GM18517 (cell line): ENCODE measurements around the gene CTNND2.
"Not testable (repeated sequence)": the region's sequence is repeated elsewhere in the genome, so short reads cannot be mapped to it uniquely, and the experiment has no call there.

Experiments
- ATAC-seq: cut with Tn5 transposase; IDR thresholded peaks from one replicate; pipeline ENCODE4 v1.9.1; 2021; ENCODE audit warnings: mild to moderate bottlenecking, moderate library complexity; ENCODE audit not compliant: unreplicated experiment

CTNND2 gene

GRCh38 chr5:11869203-11869602 is 35.0 kb downstream of the CTNND2 start:
- ATAC-seq, result no peak

DNA sequence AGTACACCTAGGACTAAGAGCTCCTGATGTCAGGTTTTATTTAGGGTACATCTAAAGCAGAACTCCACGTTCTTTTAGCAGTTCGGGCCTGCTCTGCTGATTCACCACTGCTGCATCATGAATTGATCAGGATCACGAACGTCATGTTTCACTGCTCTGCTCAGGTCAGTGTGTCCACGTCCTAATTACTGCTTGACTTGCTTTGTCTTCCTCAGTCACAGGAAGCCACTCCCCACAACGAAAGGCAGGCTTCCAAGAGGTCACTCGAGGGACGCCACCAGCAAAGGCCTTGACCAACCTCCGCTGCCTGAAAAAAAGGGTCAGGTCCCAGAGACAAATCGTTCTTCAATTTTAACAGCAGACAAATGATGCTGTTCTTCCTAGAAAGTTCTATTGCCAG is 40.3 kb downstream of the CTNND2 start:
- ATAC-seq, result no peak

DNA sequence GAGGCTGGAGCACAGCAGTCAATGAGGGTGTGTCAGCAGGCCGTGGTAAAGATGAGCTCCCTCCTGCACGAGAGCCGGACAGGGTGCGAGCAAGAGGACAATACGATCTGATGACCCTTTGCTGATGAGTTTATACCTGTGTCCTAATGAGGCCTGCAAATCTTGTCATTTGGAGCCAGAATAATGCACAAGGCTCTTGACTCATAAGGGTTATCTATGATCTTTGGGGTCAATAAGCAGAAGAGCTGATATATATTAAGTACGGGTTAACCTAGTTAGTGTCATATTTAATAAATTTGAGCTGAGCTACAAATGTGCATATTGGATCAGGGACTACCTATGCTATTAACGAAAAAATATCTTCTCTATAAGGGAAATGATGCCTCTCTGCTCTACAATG is 46.9 kb downstream of the CTNND2 start:
- no peak for ATAC-seq

DNA sequence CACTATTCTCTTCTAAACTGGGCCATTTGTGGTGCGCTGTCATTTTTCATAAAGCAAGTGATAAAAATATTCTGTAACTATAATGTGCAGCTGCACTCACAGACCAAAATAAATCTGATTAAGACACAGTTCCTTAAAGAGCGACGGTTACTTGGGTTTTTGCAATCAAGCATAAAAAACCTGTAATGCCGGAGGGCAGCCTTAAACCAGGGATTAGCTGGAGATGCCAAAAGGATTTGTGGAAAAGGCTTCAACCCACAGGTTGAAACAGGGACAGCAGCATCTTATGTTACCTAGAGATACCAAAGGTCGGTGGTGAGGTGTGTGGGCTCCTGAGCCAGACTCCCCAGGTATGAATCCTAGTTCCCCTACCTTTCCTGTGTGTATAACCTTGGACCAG is 49.3 kb downstream of the CTNND2 start:
- ATAC-seq, result no peak

- ATAC-seq, result no peak
These were observed 50.5 kb downstream of the CTNND2 start for GRCh38 chr5:11853796-11854195.

DNA sequence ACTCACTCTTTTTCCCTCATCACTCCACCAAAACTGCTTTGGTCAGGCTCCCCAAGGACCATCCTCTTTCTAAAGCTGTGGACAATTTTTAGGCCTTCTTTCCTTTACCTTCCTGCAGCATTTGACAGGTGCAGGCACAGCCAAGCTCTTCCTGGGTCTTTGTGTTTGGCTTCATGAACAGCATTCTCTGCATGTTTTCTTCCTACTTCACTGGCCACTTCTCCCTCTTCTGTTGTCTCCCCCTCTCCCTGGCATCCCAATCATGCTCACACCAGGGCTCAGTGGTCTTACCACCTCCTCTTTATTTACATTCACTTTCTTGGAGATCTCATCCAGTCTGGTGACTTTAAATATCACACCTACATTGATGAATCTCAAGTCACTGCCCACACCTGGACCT is 51.1 kb downstream of the CTNND2 start:
- ATAC-seq, result no peak

DNA sequence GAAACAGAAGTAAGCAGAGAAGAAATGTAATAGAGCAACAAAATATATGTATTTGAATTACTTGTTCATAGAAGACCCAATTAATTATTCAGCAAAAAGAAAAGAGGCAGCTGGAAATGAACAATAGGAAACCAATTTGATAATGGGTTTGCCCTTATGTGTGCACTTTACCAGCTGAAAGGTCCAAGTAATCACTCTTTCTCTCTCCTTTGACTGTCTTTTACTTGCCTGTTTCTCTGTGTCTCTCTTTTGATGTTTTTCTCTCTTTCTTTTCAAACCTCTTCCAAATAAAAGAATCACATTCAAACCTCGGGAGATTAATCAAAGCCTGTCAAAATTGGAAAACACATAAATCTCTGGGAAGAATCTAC is 51.5 kb downstream of the CTNND2 start:
- ATAC-seq, result no peak

- ATAC-seq, result no peak
These were observed 52.1 kb downstream of the CTNND2 start for GRCh38 chr5:11851965-11852716.

- no peak for ATAC-seq
These were observed 52.8 kb downstream of the CTNND2 start for GRCh38 chr5:11851416-11851815.

DNA sequence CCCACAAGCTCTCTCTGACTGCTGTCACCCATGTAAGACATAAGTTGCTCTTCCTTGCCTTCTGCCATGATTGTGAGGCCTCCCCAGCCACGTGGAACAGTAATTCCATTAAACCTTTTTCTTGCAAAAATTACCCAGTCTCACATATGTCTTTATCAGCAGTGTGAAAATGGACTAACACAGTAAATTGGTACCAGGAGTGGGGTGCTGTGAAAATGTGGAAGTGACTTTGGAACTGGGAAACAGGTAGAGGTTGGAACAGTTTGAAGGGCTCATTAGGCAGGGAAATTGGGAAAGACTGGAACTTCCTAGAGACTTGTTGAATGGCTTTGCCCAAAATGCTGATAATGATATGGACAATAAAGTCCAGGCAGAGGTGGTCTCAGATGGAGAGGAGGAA is 75.7 kb downstream of the CTNND2 start:
- ATAC-seq, result not testable (repeated sequence)

- no peak for ATAC-seq
These were observed 81.6 kb downstream of the CTNND2 start for GRCh38 chr5:11822598-11822997.

DNA sequence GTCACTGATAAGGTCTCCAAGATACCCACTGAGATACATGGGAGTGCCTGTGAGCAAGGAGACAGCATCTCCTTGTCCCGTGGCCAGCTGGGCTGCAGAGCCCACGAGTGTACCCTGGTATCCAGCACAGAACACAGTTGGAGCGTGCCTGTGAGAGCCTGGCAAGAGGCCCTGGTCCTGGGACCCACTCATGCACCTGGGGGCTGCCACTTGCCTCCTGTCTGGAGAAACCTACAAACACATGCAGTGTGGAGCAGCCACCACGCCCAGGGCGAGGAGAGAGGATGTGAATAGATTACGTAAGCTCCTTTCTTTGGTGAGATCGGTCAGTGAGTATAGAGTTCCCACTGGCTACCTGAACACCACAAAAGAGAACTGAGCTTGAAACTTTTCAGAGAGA is 88.3 kb downstream of the CTNND2 start:
- ATAC-seq, result no peak

GRCh38 chr5:11815481-11815880 is 88.8 kb downstream of the CTNND2 start:
- ATAC-seq, result no peak

DNA sequence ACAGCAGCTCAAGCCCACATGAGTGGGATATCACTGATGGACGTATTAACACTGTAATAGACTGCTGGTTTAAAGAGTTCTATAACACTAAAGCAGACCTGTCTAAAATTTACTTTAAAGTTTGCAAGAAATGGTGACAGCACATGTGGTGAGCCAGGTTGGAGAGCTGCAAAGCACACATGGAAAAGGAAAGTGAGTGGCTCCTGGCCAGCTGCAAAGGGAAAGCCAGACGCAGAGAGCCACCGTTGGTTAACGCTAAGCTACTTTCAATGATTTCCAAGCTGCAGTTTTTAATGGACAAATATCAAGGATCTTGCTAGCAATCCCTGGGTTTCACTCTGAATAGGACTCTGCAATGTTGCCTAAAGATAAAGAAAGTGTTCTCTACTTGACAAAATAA is 89.9 kb downstream of the CTNND2 start:
- no peak for ATAC-seq

DNA sequence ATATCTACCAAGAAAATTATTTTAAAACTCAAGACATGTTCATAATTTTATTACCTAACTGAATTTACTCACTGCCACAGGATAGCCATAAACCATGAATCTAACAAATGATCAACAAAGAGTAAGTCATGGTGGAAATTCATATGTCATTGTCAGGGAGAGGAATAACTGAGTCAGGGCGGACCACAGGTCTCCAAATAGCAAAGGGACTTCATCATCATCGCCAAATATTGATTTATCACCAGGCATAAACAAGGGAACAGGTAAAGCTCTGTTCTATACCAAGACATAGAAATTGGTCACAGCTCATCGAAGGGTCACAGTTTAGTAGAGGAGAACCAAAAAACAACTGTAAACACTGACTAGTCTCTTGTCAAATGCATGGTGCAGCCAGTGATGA is 94.8 kb downstream of the CTNND2 start:
- no peak for ATAC-seq

DNA sequence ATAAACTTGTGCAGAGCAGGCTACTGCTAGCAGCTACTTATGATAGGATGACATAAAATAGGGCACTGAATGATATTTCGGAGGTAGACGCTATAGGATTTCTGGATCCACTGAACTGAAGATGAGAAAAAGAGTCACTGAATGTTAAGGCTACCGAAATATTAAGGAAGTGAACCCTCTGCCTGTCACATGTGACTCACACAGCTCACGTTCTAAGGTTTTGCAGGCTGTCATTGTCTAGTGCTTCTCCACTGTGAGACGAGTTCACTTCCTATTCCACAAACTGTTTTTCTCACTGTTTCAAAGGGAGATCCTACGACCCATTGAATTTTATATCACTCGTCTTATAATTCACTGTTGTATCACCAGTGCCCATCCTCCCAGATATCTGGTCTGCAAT is 100.8 kb downstream of the CTNND2 start:
- ATAC-seq, result no peak

DNA sequence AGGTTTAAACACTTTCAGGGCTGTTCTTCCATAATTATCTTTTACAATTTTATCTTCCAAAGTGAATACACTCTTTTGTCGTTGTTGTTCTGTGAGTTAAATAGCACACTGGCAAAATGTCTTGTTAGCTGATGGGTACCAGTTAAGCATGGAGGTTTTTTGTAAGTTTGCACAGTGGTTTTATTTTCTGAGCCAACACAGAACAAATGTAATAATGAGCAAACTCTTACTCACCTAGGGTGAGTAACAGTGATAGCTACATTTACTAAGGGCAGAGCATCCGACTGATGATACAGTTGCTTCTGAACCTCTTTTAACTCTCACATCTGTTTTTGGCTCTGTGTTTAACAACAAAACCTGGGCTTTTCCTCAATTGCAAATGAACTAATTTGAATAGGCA is 103.2 kb downstream of the CTNND2 start:
- ATAC-seq, result no peak

GRCh38 chr5:11797132-11797531 is 107.1 kb downstream of the CTNND2 start:
- no peak for ATAC-seq

DNA sequence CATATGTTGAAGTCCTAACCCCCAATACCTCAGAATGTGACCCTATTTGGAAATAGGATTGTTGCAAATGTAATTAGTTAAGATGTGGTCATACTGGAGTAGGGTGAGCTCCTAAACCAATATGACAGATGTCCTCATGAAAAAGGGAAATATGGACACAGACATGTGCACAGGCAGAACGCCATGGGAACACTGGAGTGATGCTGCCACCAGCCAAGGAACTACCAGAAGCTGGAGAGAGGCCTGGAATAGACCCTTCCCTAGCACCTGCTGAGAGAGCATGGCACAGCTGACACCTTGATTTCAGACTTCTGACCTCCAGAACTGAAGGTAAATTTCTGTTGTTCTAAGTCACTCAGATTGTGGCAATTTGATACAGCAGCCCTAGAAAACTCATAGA is 110.8 kb downstream of the CTNND2 start:
- no peak for ATAC-seq

- ATAC-seq, result no peak
These were observed 111.6 kb downstream of the CTNND2 start for GRCh38 chr5:11792621-11793020.

GRCh38 chr5:11791792-11792191 is 112.5 kb downstream of the CTNND2 start:
- no peak for ATAC-seq

GRCh38 chr5:11790201-11790600 is 114.0 kb downstream of the CTNND2 start:
- ATAC-seq, result no peak

DNA sequence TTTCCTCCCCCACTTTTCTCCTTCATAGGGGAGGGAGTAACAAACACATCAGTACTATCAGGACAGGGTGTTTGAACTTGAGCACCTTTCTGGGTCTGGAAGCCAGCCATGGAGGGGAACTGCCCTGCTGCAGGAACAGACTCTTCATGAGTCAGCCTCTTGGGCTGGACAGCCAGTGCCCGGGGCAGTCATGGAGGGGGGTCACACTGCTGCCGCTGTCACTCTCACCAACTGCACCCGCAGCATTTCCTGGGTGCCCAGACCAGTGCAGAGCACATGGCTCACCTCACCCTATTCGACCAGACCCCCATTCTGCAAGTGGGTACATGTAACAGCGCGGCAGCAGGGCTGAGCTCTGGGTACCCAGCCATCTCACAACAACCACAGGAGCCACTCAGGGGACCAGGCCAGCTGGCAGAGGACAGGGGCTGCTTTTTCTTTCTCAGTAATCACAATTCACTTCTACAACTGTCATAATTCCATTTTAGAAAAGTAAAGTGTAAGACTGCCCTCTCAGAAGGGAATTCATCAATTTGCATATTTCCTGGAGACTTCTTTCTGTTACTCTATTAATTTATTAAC is 118.4 kb downstream of the CTNND2 start:
- ATAC-seq, result no peak
